ENCODE measurements around the gene FARP1.

DNA sequence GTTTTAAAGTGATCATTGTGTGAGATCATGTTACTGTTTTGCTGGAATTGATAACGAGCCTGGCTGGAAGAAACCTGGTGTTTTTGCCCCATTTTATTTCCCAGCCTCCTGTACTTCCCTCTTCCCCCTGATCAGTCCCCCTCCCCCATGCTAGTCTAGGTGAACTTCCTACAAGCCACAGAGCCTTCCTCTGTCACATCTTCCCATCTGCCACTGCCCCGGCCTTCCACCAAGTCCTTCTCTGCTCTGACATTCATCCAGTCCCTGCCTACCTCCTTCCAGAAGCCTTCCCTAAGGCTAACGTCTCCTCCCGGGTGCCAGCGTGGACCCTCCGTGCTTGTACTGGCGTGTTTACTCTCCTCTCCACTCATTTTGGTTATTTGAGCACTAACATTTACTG, 14.3 kb downstream of the FARP1 start:
- TF ChIP-seq, protein P1, sequence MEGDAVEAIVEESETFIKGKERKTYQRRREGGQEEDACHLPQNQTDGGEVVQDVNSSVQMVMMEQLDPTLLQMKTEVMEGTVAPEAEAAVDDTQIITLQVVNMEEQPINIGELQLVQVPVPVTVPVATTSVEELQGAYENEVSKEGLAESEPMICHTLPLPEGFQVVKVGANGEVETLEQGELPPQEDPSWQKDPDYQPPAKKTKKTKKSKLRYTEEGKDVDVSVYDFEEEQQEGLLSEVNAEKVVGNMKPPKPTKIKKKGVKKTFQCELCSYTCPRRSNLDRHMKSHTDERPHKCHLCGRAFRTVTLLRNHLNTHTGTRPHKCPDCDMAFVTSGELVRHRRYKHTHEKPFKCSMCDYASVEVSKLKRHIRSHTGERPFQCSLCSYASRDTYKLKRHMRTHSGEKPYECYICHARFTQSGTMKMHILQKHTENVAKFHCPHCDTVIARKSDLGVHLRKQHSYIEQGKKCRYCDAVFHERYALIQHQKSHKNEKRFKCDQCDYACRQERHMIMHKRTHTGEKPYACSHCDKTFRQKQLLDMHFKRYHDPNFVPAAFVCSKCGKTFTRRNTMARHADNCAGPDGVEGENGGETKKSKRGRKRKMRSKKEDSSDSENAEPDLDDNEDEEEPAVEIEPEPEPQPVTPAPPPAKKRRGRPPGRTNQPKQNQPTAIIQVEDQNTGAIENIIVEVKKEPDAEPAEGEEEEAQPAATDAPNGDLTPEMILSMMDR (IDR thresholded peaks at IDR 0.05), result no peak
- TF ChIP-seq POLR2A (IDR thresholded peaks at IDR 0.05), result no peak
- TF ChIP-seq POLR2AphosphoS5 (IDR thresholded peaks at IDR 0.05; ENCODE audit: insufficient read depth in 1 of 2, low read depth in 1 of 2), result no peak
